HG02852 (cell line): ENCODE results near the gene TNRC6C.

Experiments
- ATAC-seq: cut with Tn5 transposase; IDR thresholded peaks from one replicate; pipeline ENCODE4 v1.9.1; 2021; ENCODE audit warnings: mild to moderate bottlenecking, moderate library complexity; ENCODE audit not compliant: unreplicated experiment

Gene TNRC6C

DNA sequence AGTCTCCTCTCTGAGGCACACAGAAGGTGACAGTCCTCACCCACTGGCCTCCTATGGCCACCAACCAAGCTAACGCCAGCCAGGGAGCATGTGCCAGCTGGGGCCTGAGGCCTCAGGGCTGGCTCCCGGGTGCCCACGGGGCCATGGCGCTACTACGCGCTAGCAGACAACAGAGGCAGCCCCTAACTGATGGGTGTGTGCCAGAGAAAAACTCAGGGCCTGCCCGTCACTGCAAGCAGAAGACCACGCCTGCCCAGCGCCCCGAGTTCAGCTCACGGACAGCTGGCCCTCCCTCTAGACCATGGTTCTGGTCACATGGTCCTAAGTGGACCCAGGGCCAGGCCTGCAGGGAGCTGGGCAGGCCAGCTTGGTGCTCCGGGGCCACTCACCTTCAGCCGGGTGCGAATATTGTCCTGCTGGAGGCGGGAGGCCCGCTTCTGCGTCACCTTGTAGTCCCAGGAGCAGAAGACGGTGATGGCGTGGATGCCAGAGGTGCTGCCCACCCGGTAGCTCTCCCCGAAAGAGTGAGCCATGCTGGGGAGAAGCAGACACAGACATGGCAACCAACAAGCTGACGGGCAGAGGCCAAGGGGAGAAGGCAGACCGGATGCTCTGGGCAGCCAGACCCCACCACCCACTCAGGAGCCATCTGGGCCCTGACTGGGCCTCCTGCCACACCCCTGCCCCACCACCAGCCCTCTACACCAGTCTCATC, 163.9 kb downstream of the TNRC6C start:
- ATAC-seq: no peak

DNA sequence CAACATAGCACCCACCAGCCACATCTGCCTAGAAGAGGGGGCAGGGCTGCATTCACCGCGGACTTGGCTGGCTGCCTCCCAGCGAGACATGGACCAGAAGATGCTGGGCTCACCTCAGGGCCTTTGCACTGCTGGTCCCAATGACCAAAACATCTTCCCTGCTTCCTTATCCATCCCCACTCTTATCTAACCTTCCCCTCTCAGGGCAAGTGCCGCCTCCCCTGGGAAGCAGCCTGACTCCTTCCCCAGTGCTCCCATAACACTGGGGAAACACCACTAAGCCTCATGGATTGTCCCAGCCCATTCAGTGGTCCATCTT, 164.4 kb downstream of the TNRC6C start:
- no peak for ATAC-seq

DNA sequence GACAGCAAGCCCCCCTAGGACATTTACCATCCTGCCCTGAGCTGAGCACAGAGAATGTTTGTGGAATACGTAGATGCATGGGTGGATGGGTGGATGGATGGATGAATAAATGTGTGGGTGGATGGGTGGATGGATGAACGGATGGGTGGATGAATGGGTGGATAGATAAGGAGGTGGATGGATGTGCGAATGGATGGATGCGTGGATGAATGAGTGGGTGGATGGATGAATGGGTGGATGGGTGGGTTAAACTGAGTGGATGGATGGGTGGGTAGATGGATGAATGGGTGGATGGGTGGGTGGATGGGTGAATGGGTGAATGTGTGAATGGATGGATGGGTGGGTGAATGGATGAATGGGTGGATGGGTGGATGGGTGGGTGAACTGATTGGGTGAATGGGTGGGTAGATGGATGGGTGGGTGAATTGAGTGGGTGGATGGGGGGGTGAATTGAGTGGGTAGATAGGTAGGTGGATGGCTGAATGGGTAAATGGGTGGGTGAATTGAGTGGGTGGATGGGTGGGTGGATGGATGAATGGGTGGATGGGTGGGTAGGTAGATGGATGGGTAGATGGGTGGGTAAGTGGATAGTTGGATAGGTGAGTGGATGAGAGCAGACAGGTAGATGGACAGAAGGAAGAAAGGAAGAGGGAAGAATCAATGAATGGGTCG, 164.9 kb downstream of the TNRC6C start:
- ATAC-seq: no peak

GRCh38 chr17:78124081-78124835, 165.8 kb downstream of the TNRC6C start:
- ATAC-seq: no peak

DNA sequence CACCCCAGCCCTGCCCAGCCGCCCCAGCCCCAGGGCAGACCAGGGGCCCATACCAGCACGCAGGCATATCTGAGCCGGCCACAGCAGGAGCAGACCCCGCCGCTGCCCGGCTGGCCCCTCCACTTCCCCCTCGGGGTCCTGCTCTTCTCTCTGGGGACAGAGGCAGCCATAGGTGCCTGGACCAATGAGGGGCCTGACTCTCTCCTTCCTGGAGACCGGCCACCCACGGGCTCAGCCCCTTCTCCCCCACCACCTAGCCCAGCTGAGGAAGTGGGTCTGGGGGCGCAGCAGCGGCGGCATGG, 166.3 kb downstream of the TNRC6C start:
- ATAC-seq: no peak

GRCh38 chr17:78125138-78125913, 166.8 kb downstream of the TNRC6C start:
- no peak for ATAC-seq

GRCh38 chr17:78125976-78126894, 167.7 kb downstream of the TNRC6C start:
- ATAC-seq: no peak

GRCh38 chr17:78126895-78127238, 168.4 kb downstream of the TNRC6C start:
- ATAC-seq: no peak

- no peak for ATAC-seq
Observed at GRCh38 chr17:78127239-78127887, 168.9 kb downstream of the TNRC6C start.

DNA sequence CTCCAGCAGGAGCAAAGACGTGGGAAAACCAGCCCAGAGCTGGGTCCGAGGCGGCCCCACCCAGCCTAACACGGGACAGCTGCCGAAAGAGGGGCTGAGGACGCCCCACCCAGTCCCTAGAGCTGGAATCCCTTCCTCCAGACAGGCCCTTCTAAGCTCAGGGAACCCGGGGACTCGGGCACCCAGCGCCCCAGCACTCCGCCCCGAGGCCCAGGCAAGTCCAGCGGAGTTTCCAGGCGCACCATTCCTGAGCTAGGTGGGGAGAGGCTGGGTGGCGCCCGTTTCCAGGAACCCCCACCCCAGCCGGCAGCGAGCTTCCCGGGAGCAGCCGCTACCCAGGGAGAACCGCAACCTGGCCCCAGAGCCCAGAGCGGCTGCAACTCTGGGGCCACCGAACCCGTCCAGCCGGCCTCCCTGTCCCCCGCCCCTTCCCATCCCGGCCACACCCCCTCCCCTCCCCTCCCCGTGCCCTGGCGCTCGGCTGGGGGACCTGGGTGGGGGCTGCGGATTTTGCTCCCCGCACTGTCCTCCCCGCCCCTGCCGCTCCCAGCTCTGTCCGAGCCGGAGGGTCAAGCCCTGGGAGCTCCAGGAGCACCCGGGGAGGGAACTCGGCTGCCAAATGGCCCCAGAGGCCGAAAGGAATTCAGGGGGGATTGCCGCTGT, 169.5 kb downstream of the TNRC6C start:
- ATAC-seq: no peak

DNA sequence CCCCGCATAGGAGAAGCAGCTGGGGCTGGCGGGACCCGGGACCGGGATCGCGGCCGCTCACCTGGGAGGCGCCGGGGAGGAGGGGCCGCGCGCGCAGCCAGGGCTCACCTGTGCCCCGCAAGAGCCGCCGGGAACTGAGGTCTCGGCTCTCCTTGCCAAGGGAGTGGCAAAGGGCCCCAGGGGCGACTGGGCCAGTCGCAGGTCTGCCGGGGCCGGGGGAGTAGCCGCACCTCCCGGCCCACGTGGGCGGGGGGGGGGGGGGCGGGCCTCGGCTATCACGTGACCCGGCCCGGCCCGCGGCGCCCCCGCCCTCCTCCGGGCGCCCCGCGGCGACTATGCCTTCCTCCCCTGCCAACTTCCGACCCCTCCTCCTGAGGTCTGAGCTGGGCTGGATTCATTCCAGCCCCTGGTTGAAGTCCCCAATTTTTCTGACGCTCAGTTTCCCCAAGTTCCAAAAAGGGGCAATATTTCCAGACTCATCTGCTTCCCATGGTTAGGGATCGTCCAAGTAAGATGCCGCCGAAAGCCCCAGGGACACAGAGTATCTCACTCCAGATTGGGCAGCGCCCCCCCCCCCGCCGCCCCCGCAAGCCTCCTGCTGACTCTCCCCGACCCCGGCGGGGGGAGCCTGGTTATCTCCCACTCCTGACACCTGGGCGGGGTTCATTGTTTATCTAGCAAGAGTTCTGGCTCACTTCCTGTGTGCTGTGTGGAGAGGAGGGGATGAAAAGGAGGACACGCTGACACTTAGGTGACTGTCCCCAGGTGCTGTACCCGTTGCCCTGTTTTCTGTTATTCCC, 170.2 kb downstream of the TNRC6C start, which contains the start of gene TMC6:
TSS of gene TMC6 (minus strand) at position 205 of the 800 bp plus-strand sequence. CDS start 1,923 bp downstream, outside the sequence.
- ATAC-seq: no peak

DNA sequence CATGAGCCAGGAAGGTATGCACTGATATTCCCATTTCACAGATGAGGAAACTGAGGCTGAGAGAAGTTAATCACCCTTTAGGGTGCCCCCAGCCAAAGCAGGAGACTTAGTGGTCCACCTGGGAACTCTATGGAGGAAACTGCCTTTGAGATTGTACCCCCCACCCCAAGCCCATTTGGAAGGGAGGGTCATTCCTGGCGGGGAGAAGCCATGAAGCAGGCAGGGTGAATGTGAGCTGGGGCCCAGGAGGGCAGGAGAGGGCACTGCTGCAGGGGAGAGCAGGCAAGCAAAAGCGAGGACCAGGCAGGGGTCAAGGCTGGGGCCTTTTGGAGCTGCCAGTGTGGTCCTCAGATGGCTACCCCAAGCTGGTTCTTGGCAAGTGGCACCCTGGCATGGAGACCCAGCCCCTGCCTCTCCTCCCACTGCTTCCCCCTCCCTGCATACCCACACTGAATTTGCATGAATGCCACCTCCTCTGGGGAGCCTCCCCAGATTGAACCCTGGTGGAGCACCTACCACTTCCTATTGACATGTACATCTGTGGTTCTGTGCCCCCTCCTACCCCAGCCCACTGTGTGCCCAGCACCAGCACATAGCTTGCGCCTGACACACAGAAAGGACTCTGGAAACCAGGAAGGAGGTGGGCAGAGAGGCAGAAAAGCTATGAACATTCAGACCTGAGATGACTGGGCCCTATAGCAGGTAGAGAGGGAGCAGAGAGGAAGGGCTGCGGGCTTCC, 171.0 kb downstream of the TNRC6C start:
- no peak for ATAC-seq

DNA sequence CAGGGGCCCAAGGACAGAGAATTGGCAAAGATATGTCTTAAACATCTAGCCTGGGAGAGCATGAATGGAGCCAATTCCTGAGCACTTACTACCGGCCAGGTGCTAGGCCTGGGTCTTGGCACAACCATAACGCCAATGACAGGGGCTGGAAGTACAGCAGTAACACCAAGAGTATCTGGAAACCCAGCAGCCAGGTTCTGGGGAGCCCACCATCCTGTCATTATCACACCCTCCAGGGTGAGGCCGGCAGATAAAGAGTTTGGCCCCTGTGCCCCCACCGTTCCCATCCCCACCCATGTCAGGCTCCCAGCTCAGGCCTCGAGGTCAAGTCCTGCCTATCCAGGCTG, 171.6 kb downstream of the TNRC6C start:
- no peak for ATAC-seq

DNA sequence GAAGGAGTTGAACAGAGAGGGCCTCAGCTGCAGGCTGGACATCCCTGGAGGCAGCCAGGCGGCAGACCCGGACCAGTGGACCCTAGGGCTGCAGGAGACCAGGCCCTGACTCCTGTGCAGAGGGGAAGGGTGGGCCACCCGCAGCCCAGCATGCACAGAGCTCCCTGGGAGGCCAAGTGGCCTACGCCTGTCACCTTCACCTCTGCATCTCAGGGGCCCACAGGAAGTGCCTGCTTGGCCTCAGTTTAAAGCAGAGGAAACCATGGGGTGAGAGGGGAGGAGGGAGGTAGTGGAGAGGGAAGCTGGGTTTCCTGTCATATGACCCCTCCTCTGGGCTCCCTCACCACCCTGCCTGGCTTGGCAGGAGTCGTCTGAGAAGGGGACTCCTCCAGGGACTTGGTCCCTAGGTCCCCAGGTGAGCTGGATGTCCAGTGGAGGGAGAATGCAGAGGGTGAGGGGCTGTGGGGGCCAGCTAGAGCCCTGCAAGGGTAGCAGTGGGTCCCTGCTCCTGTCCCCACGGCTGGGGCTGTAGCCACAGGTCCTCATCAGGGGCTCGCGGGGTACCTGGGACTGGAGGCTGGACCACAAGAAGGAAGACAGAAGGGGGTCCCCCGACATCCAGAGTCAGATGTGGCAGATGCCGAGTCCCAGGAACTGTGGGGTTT, 172.1 kb downstream of the TNRC6C start, which contains the start of gene TMC8:
TSS of gene TMC8 (plus strand) at position 335 of the 665 bp plus-strand sequence. CDS start 818 bp downstream, outside the sequence.
- ATAC-seq: no peak

GRCh38 chr17:78131172-78132083, 172.9 kb downstream of the TNRC6C start:
- no peak for ATAC-seq

- no peak for ATAC-seq
Observed at GRCh38 chr17:78132084-78132676, 173.7 kb downstream of the TNRC6C start.
